B cell (primary cell): ENCODE results near the gene KLHL6. TPM values are rescaled to one million over a fixed set of nuclear protein-coding genes. Genes with fewer than 3 reads are reported as not detected.
A peak's percentile ranks its signal among the peaks of the same experiment; 100 is the strongest.

ENCODE experiments used
- ATAC-seq: fragments of 200-7000 bp; cut with Tn5 transposase; one replicate; pipeline ENCODE4 v1.10.0; 2021; ENCODE audit warnings: low read depth, mild to moderate bottlenecking, moderate number of reproducible peaks, moderate library complexity
- CTCF ChIA-PET: fragments of 350-600 bp; sonication (Branson Sonifier 250); formaldehyde crosslinking; loops from one replicate; lab custom pipeline; 2021; ENCODE audit warnings: antibody characterized with exemption, inconsistent platforms; lab: Charles Lee
- POLR2A ChIA-PET: fragments of 350-600 bp; sonication (Branson Sonifier 250); formaldehyde crosslinking; loops from one replicate; lab custom pipeline; 2021; ENCODE audit warnings: antibody characterized with exemption; lab: Charles Lee
- DNase-seq: peaks from one replicate; pipeline ENCODE4 v3.0.0; 2013
- H2AFZ ChIP-seq: 2 replicates; pipeline ENCODE4 v1.6.1; 2012; ENCODE audit warnings: mild to moderate bottlenecking, low read depth, low read length; ENCODE audit not compliant: insufficient read depth, poor library complexity, severe bottlenecking
- H3K27ac ChIP-seq, 2 donors: 1 replicate in 1 of 2; 2 replicates in 1 of 2; pipeline ENCODE4 v1.5.1; 2012 to 2013; ENCODE audit warnings: low read length in 2 of 2, mild to moderate bottlenecking in 2 of 2, moderate library complexity in 1 of 2
- H3K27me3 ChIP-seq, 4 experiments: fragments of 200-600 bp in 1 of 4; sonication (generic) in 1 of 4; replicated peaks in 1 of 4; 1 replicate in 2 of 4; 2 replicates in 2 of 4; pipeline versions ENCODE4 v1.6.1 to v1.7.0; 2013 to 2016; ENCODE audit warnings: low read length in 3 of 4, mild to moderate bottlenecking in 2 of 4, mixed read lengths in 1 of 4, moderate library complexity in 1 of 4; ENCODE audit not compliant: insufficient read depth in 4 of 4, control insufficient read depth in 3 of 4; ENCODE audit errors: control extremely low read depth in 1 of 4
- H3K36me3 ChIP-seq, 2 experiments: replicated peaks in 1 of 2; 1 replicate in 1 of 2; 2 replicates in 1 of 2; pipeline versions ENCODE4 v1.6.1 to v1.7.1; 2013; ENCODE audit warnings: low read length in 1 of 2; ENCODE audit not compliant: insufficient read depth in 2 of 2, control insufficient read depth in 1 of 2; ENCODE audit errors: control extremely low read depth in 1 of 2, extremely low read depth in 1 of 2
- H3K4me1 ChIP-seq, 2 donors: fragments of 200-600 bp in 1 of 2; sonication (generic) in 1 of 2; 1 replicate in 1 of 2; 2 replicates in 1 of 2; pipeline versions ENCODE4 v1.5.1 to v1.6.1; 2013 to 2017; ENCODE audit warnings: low read length in 2 of 2; ENCODE audit not compliant: control insufficient read depth in 2 of 2, insufficient read depth in 2 of 2
- H3K4me2 ChIP-seq: replicated peaks from 2 replicates; pipeline ENCODE3; 2012; ENCODE audit warnings: mild to moderate bottlenecking, low read depth, low read length; ENCODE audit not compliant: poor library complexity, severe bottlenecking
- H3K4me3 ChIP-seq, 5 experiments: fragments of 200-600 bp in 1 of 5; sonication (generic) in 1 of 5; 1 replicate in 3 of 5; 2 replicates in 2 of 5; pipeline versions ENCODE4 v1.5.1 to v1.7.0; 2011 to 2016; ENCODE audit warnings: low read length in 4 of 5, mild to moderate bottlenecking in 4 of 5, low read depth in 2 of 5, control low read depth in 1 of 5, moderate library complexity in 1 of 5; ENCODE audit not compliant: insufficient read depth in 1 of 5; ENCODE audit errors: control extremely low read depth in 1 of 5, extremely low read depth in 1 of 5
- H3K79me2 ChIP-seq: fragments of 200-600 bp; sonication (generic); one replicate; pipeline ENCODE4 v1.6.0; 2016; ENCODE audit warnings: low read length; ENCODE audit not compliant: control insufficient read depth, insufficient read depth
- H3K9ac ChIP-seq: fragments of 200-600 bp; sonication (generic); 2 replicates; pipeline ENCODE4 v1.6.1; 2017; ENCODE audit warnings: mild to moderate bottlenecking, low read length, moderate library complexity
- H3K9me3 ChIP-seq, 3 donors: one replicate each; pipeline versions ENCODE4 v1.6.1 to v1.7.1; 2013; ENCODE audit warnings: low read length in 2 of 3; ENCODE audit not compliant: control insufficient read depth in 2 of 3, insufficient read depth in 1 of 3; ENCODE audit errors: control extremely low read depth in 1 of 3
- H4K20me1 ChIP-seq: 2 replicates; pipeline ENCODE4 v1.6.0; 2012; ENCODE audit warnings: mild to moderate bottlenecking, low read length; ENCODE audit not compliant: insufficient read depth, control insufficient read depth, poor library complexity, severe bottlenecking
- H3K27ac Mint-ChIP-seq: one replicate; pipeline ENCODE4 v1.8.0; 2021; ENCODE audit warnings: mixed read lengths
- H3K27me3 Mint-ChIP-seq: one replicate; pipeline ENCODE4 v1.8.0; 2021; ENCODE audit warnings: mixed read lengths
- H3K4me1 Mint-ChIP-seq: one replicate; pipeline ENCODE4 v1.8.0; 2021; ENCODE audit warnings: mixed read lengths
- H3K4me3 Mint-ChIP-seq: one replicate; pipeline ENCODE4 v1.8.0; 2021; ENCODE audit warnings: mixed read lengths
- H3K9me3 Mint-ChIP-seq: one replicate; pipeline ENCODE4 v1.8.0; 2022; ENCODE audit warnings: mixed read lengths; ENCODE audit not compliant: insufficient read depth
- EZH2 ChIP-seq: IDR thresholded peaks from 2 replicates; pipeline ENCODE4 v1.6.1; 2012; ENCODE audit warnings: borderline replicate concordance, low read depth, mild to moderate bottlenecking, moderate library complexity, low read length; ENCODE audit not compliant: insufficient read depth, poor library complexity, severe bottlenecking
- WGBS: methylation state at CpG from one replicate; pipeline ENCODE4 v1.1.5; 2013; ENCODE audit warnings: missing lambda C conversion rate; ENCODE audit not compliant: insufficient coverage; 5-methylcytosine and 5-hydroxymethylcytosine counted together
- intact Hi-C: fragments of 100-400 bp; cut with micrococcal nuclease; formaldehyde crosslinking; loops from one replicate; pipeline ENCODE4 v1.10.0; 2022
- polyA plus RNA-seq: library from polyadenylated mRNA; depleted of rRNA; stranded (reverse); fragments of >200 nt; gene quantifications from 2 replicates; pipeline ENCODE4 v1.2.3, GENCODE V29; 2012
- total RNA-seq, 2 donors: library from RNA; stranded (reverse); fragments of 120-200 nt in 1 of 2; gene quantifications; 1 replicate in 1 of 2; 2 replicates in 1 of 2; pipeline versions ENCODE4 v1.2.3 to v1.2.4, GENCODE V29; 2013 to 2022
- TF ChIP-seq, protein P1 (sequence below): fragments of 200-600 bp; IDR thresholded peaks from one replicate; pipeline ENCODE4 v1.8.0; 2022; ENCODE audit warnings: antibody characterized with exemption, mild to moderate bottlenecking

Gene KLHL6
- total and polyA plus RNA-seq, 2 donors (not counting 1 experiment from before 2014, with no cell fraction given) = 29.6 to 69.7 TPM

DNA sequence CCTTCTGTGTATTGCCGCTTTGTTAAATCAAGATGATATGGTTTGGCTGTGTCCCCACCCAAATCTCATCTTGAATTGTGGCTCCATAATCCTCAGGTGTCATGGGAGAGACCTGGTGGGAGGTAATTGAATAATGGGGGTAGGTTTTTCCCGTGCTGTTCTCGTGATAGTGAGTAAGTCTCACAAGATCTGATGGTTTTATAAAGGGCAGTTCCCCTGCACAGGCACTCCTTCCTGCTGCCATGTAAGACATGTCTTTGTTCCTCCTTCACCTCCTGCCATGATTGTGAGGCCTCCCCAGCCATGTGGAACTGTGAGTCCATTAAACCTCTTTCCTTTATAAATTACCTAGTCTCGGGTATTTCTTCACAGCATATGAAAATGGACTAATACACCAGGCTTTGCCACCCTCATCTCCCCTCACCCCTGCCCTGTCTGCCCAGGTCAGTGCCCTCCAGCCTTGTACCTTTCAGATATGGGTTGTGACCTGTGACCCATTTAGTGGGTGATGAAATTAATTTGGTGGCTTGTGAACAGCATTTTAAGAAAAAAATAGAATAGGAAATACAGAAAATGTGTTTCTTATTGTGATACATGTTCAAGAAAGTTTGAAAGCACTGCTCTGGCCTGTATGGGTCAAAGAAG, 71.0 kb downstream of the KLHL6 start:
- peaks cover 0 to 5% of the 10 kb centered on the region in 2 donors for H3K4me1 ChIP-seq
- peaks cover 0 to 10% of the 10 kb centered on the region in 2 experiments for H3K36me3 ChIP-seq
- intact Hi-C loops = no loop called here
- WGBS = 53% methylated on average over 2 of the region's 4 CpGs
- ATAC-seq (no peak), DNase-seq (no peak)
- H3K9me3 ChIP-seq = no peaks in the 10 kb centered on the region
- H3K4me3 Mint-ChIP-seq = no peak overlapping the region
- no peaks in the 10 kb centered on the region for H3K27me3 Mint-ChIP-seq
- no peaks in the 10 kb centered on the region for H3K9me3 Mint-ChIP-seq
- H3K9ac ChIP-seq = no peak overlapping the region
- TF ChIP-seq, protein P1, sequence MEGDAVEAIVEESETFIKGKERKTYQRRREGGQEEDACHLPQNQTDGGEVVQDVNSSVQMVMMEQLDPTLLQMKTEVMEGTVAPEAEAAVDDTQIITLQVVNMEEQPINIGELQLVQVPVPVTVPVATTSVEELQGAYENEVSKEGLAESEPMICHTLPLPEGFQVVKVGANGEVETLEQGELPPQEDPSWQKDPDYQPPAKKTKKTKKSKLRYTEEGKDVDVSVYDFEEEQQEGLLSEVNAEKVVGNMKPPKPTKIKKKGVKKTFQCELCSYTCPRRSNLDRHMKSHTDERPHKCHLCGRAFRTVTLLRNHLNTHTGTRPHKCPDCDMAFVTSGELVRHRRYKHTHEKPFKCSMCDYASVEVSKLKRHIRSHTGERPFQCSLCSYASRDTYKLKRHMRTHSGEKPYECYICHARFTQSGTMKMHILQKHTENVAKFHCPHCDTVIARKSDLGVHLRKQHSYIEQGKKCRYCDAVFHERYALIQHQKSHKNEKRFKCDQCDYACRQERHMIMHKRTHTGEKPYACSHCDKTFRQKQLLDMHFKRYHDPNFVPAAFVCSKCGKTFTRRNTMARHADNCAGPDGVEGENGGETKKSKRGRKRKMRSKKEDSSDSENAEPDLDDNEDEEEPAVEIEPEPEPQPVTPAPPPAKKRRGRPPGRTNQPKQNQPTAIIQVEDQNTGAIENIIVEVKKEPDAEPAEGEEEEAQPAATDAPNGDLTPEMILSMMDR = no peak
- TF ChIP-seq EZH2 = no peak
- H3K4me2 ChIP-seq = no peak overlapping the region
- H3K27ac ChIP-seq = no peak overlapping the region
- POLR2A ChIA-PET = no interaction called here
- no peaks in the 10 kb centered on the region for H4K20me1 ChIP-seq
- no peak overlapping the region for H2AFZ ChIP-seq
- H3K4me3 ChIP-seq = no peak overlapping the region
- H3K4me1 Mint-ChIP-seq = peaks cover 17% of the 10 kb centered on the region
- CTCF ChIA-PET = interaction anchor here (1.0 to 4.7 kb wide), 3 partner anchors 15 to 75 kb away, joined by 3 to 21 read pairs (median 4); no protein-coding TSS in a partner anchor
- H3K27ac Mint-ChIP-seq = peak overlapping the region; percentile 37
- H3K79me2 ChIP-seq = no peaks in the 10 kb centered on the region
- H3K27me3 ChIP-seq = no peaks in the 10 kb centered on the region

DNA sequence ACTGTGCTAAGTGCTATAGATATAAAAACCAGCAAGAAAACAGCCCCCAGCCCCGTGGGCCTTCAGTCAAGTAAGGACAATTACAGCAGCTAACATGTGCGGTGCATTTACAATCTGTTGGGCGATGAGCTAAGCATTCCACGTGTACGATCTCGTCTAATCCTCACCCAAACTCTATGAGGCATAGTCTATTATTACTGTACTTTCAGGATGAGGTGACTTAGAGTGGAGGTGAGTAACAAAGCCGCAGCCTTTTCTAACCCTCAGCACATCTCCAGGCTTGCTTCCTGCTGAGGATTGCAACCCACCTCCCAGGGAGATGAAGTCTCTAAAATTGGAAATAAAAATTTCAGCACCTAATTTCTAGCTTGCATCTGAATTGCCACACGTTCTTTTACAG, 73.9 kb downstream of the KLHL6 start:
- Histone ChIP-seq H2AFZ (no peak overlapping the region), H3K27ac (no peak overlapping the region), H3K4me2 (no peak overlapping the region), H4K20me1 (no peaks in the 10 kb centered on the region), H3K4me1 (peaks cover 0 to 5% of the 10 kb centered on the region in 2 donors), H3K27me3 (no peaks in the 10 kb centered on the region), H3K79me2 (no peaks in the 10 kb centered on the region), H3K4me3 (no peak overlapping the region), H3K36me3 (no peaks in the 10 kb centered on the region), H3K9me3 (no peaks in the 10 kb centered on the region), H3K9ac (no peak overlapping the region)
- Mint-ChIP-seq H3K9me3 (no peaks in the 10 kb centered on the region), H3K27me3 (no peaks in the 10 kb centered on the region), H3K4me3 (no peak overlapping the region), H3K27ac (no peak overlapping the region), H3K4me1 (peaks cover 12% of the 10 kb centered on the region)
- no peak for DNase-seq
- CTCF ChIA-PET = interaction anchor here (0.7 to 2.3 kb wide), 5 partner anchors 13 to 285 kb away, joined by 3 to 10 read pairs (median 4); no protein-coding TSS in a partner anchor
- intact Hi-C loops = no loop called here
- POLR2A ChIA-PET = no interaction called here
- 100% methylated on average over 1 of the region's 8 CpGs for WGBS
- ATAC-seq = no peak
- TF ChIP-seq EZH2 = no peak
- TF ChIP-seq, protein P1 = no peak
